ENCODE data around the gene MGAT4B.

GRCh38 chr5:179812135-179812825 lies 5.6 kb upstream of the MGAT4B start:
- no peak for TF ChIP-seq POLR2AphosphoS5 (IDR thresholded peaks at IDR 0.05)
- TF ChIP-seq, protein P1, sequence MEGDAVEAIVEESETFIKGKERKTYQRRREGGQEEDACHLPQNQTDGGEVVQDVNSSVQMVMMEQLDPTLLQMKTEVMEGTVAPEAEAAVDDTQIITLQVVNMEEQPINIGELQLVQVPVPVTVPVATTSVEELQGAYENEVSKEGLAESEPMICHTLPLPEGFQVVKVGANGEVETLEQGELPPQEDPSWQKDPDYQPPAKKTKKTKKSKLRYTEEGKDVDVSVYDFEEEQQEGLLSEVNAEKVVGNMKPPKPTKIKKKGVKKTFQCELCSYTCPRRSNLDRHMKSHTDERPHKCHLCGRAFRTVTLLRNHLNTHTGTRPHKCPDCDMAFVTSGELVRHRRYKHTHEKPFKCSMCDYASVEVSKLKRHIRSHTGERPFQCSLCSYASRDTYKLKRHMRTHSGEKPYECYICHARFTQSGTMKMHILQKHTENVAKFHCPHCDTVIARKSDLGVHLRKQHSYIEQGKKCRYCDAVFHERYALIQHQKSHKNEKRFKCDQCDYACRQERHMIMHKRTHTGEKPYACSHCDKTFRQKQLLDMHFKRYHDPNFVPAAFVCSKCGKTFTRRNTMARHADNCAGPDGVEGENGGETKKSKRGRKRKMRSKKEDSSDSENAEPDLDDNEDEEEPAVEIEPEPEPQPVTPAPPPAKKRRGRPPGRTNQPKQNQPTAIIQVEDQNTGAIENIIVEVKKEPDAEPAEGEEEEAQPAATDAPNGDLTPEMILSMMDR (IDR thresholded peaks at IDR 0.05), result no peak
- no peak for TF ChIP-seq POLR2A (IDR thresholded peaks at IDR 0.05)

Data from sigmoid colon (tissue), 4 donors.